HUES6 (cell line): ENCODE data around the gene TMOD1.
"Not testable (repeated sequence)": the region's sequence is repeated elsewhere in the genome, so short reads cannot be mapped to it uniquely, and the experiment has no call there.

Source experiments
- H3K27ac ChIP-seq: 2 replicates; pipeline ENCODE4 v1.7.0; 2013; ENCODE audit warnings: low read depth, mild to moderate bottlenecking, low read length, inconsistent platforms
- H3K27me3 ChIP-seq: 2 replicates; pipeline ENCODE4 v1.6.1; 2013; ENCODE audit warnings: low read length; ENCODE audit not compliant: control insufficient read depth, insufficient read depth
- H3K36me3 ChIP-seq: 2 replicates; pipeline ENCODE4 v1.6.1; 2013; ENCODE audit warnings: low read length; ENCODE audit not compliant: control insufficient read depth, insufficient read depth
- H3K4me1 ChIP-seq: 2 replicates; pipeline ENCODE4 v1.6.1; 2013; ENCODE audit warnings: low read length; ENCODE audit not compliant: control insufficient read depth, insufficient read depth
- H3K4me3 ChIP-seq: 2 replicates; pipeline ENCODE4 v1.5.1; 2013; ENCODE audit warnings: low read depth, low read length
- H3K9ac ChIP-seq: one replicate; pipeline ENCODE4 v1.6.1; 2013; ENCODE audit warnings: mild to moderate bottlenecking, low read length
- H3K9me3 ChIP-seq: 2 replicates; pipeline ENCODE4 v1.6.1; 2013; ENCODE audit warnings: low read depth, low read length; ENCODE audit not compliant: control insufficient read depth, insufficient read depth

TMOD1 gene

GRCh38 chr9:97478301-97478981 lies 23.0 kb upstream of the TMOD1 start:
- H3K4me3 ChIP-seq: no peak overlapping the region
- H3K36me3 ChIP-seq: no peaks in the 10 kb centered on the region
- H3K4me1 ChIP-seq: no peaks in the 10 kb centered on the region
- H3K9ac ChIP-seq: no peak overlapping the region
- no peak overlapping the region for H3K27ac ChIP-seq
- no peaks in the 10 kb centered on the region for H3K9me3 ChIP-seq
- H3K27me3 ChIP-seq: no peaks in the 10 kb centered on the region

DNA sequence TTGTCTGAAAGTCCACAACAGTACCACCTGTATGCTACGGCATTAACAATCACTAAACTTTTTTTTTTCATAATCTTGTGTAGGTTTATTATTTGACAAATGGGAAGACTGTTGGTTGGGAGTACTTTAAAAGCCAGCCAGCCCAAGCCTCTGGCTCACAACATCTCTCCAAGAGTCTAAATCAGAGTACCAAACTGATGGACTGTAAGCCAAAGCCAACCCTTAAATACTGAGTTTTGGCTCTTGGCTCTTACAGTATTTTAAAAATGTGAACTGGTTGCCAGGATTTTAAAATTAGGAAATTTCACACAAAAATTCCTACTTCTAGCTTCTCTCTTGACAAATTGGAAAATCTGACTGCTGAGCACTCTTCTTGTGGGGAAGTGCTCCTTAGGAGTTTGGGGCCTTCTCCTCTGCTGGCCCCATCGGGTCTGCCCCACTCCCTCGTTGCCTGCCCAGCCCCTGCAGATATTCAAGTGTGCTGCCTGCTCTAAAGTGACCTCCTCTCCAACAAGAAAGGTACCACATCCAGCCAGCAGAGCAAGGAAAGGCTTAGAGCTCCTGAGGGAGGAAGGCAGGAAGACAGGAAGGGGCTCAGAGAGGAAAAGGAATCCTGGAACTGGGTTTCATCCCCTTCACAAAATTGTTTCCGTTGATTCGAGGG lies 21.8 kb upstream of the TMOD1 start:
- Histone ChIP-seq H3K9me3 (no peaks in the 10 kb centered on the region), H3K4me1 (no peaks in the 10 kb centered on the region), H3K4me3 (no peak overlapping the region), H3K9ac (no peak overlapping the region), H3K27me3 (no peaks in the 10 kb centered on the region), H3K27ac (no peak overlapping the region), H3K36me3 (no peaks in the 10 kb centered on the region)

DNA sequence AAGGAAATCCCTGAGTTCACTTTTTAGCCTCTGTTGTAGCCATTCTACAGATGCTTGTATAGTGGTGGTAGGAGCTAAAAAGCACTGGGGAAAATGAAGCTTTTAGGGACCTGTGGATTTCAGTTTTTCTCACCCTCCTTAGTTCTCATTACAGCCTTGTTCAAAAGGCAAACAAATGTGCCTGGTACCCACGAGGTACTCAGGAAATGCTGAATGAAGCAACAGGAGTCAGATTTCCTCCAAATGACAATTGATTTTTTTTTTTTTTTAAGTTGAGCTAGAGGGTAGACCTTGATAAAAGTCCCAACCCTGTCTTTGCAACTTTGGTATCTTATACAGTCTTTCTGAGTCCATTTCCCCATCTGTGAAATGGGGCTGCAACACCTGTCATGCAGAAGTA lies 21.3 kb upstream of the TMOD1 start:
- H3K27ac ChIP-seq: no peak overlapping the region
- H3K27me3 ChIP-seq: no peaks in the 10 kb centered on the region
- H3K36me3 ChIP-seq: no peaks in the 10 kb centered on the region
- no peak overlapping the region for H3K4me3 ChIP-seq
- no peaks in the 10 kb centered on the region for H3K4me1 ChIP-seq
- no peak overlapping the region for H3K9ac ChIP-seq
- H3K9me3 ChIP-seq: no peaks in the 10 kb centered on the region

DNA sequence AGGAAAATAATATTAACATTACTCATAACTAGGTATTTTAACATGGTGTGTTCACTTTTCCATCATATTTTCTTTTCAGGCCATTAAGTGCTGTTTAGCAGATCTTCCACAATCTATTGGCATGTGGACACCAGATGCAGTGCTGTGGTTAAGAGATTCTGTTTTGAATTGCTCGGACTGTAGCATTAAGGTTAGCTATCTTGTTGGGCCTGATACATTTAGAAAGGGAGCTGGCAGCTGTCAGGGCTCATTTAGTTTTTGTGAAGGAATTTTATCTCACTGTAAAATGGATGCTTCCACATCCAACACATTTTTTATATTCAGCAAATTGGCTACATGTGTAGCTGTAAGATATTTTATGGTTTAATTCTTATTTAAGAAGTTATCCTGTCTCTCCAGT lies 20.7 kb upstream of the TMOD1 start:
- no peaks in the 10 kb centered on the region for H3K36me3 ChIP-seq

GRCh38 chr9:97484134-97484533 lies 17.3 kb upstream of the TMOD1 start:
- Histone ChIP-seq H3K9ac (no peak overlapping the region), H3K4me1 (no peaks in the 10 kb centered on the region), H3K27ac (no peak overlapping the region), H3K4me3 (no peak overlapping the region), H3K36me3 (no peaks in the 10 kb centered on the region), H3K27me3 (no peaks in the 10 kb centered on the region), H3K9me3 (peaks cover 9% of the 10 kb centered on the region)

More for the DNA sequence above, 20.7 kb upstream of the TMOD1 start:
- H3K9ac ChIP-seq: no peak overlapping the region
- H3K4me1 ChIP-seq: no peaks in the 10 kb centered on the region
- no peak overlapping the region for H3K27ac ChIP-seq
- no peaks in the 10 kb centered on the region for H3K9me3 ChIP-seq
- H3K4me3 ChIP-seq: no peak overlapping the region
- no peaks in the 10 kb centered on the region for H3K27me3 ChIP-seq

GRCh38 chr9:97487107-97487506 lies 14.4 kb upstream of the TMOD1 start:
- H3K9ac ChIP-seq: no peak overlapping the region
- peaks cover 9% of the 10 kb centered on the region for H3K9me3 ChIP-seq
- H3K27ac ChIP-seq: no peak overlapping the region
- H3K4me3 ChIP-seq: no peak overlapping the region
- H3K4me1 ChIP-seq: no peaks in the 10 kb centered on the region
- H3K36me3 ChIP-seq: no peaks in the 10 kb centered on the region
- H3K27me3 ChIP-seq: no peaks in the 10 kb centered on the region

GRCh38 chr9:97487861-97488260 lies 13.6 kb upstream of the TMOD1 start:
- Histone ChIP-seq H3K9me3 (peaks cover 9% of the 10 kb centered on the region), H3K9ac (no peak overlapping the region), H3K27ac (no peak overlapping the region), H3K27me3 (no peaks in the 10 kb centered on the region), H3K4me1 (no peaks in the 10 kb centered on the region), H3K36me3 (no peaks in the 10 kb centered on the region), H3K4me3 (no peak overlapping the region)

DNA sequence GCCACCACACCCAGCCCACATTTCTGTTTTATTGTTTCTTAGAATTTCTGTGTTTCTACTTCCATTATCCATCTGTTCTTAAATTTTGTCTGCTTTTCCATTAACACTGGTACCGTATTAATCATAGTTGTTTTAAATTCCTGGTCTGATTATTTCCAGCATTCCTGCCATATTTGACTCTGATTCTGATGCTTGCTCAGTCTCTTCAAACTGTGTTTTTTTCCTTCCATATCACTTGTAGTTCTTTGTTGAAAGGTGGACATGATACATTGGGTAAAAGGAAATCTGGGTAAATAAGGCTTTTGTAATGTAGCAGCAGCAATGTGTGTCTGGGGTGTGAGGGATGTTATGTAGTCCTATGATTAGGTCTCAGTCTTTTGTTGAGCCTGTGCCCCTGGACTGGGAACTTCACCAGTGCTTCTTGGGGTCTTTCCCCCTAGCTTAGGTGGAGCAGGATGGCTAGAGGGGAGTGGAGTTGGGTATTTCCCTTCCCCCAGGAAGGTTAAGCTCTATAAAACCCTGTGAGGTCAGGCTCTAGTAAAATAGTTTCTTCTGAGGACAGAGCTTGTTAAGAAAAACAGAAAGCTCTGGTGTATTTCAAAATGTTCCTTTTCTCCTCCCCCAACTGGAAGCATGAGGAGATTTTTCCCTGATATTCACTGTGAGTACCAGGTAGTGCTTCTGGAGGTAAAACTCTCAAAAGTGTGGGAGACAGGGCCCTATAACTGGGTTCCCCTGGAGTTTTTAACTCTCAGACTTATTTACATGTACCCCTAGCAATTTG lies 10.1 kb upstream of the TMOD1 start:
- no peaks in the 10 kb centered on the region for H3K36me3 ChIP-seq
- H3K4me3 ChIP-seq: no peak overlapping the region
- peaks cover 9% of the 10 kb centered on the region for H3K9me3 ChIP-seq
- no peak overlapping the region for H3K27ac ChIP-seq
- H3K9ac ChIP-seq: no peak overlapping the region
- no peaks in the 10 kb centered on the region for H3K4me1 ChIP-seq
- no peaks in the 10 kb centered on the region for H3K27me3 ChIP-seq

DNA sequence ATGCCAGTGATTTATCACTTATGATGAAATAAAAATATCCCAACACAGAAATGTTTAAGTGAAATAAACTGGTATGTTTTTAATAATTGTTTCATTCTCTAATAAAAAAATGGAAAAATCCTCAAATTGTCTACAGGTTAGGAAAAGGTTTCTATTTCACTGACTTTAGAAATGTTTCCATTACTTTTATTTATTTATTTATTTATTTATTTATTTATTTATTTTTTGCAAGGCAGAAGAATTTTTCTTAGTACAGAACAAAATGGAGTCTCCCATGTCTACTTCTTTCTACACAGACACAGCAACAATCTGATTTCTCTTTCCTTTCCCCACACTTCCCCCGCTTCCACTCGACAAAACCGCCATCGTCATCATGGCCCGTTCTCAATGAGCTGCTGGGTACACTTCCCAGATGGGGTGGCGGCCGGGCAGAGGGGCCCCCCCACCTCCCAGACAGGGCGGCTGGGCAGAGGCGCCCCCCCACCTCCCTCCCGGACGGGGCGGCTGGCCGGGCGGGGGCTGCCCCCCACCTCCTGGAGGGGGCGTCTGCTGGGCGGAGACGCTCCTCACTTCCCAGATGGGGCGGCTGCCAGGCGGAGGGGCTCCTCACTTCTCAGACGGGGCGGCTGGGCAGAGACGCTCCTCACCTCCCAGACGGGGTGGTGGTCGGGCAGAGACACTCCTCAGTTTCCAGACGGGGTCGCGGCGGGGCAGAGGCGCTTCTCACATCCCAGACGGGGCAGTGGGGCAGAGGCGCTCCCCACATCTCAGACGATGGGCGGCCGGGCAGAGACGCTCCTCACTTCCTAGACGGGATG lies 3.7 kb upstream of the TMOD1 start:
- H3K27ac ChIP-seq, H3K9me3 ChIP-seq, H3K9ac ChIP-seq, H3K4me1 ChIP-seq, H3K36me3 ChIP-seq, H3K4me3 ChIP-seq: not testable (repeated sequence)
- peaks cover 38% of the 10 kb centered on the region for H3K27me3 ChIP-seq

- not testable (repeated sequence) for H3K27ac ChIP-seq, H3K4me1 ChIP-seq, H3K9ac ChIP-seq, H3K36me3 ChIP-seq, H3K4me3 ChIP-seq, H3K9me3 ChIP-seq
- peaks cover 49% of the 10 kb centered on the region for H3K27me3 ChIP-seq
Observed at GRCh38 chr9:97498846-97499245, 2.6 kb upstream of the TMOD1 start.
